CD1c-positive myeloid dendritic cell (primary cell): ENCODE measurements around the gene ARID2.

ENCODE experiments used
- DNase-seq: peaks from one replicate; pipeline ENCODE4 v3.0.0-alpha.2; 2016; ENCODE audit errors: extremely low spot score

Gene ARID2

DNA sequence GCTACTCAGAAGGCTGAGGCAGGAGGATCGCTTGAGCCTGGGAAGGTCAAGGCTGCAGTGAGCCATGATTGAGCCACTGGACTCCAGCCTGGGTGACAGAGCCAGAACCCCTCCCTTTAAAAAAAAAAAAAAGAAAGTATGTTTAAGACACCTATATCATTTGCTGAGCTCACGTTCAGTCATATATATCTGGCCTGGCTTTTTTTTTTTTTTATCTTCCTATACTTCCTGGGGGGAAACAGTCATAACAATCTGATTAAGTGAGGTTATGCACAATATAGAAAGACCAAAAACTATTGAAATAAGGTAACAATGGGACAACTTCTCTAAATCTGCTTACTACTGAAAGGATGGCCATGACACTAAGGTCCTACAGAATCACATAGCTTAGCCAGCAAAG lies 9.4 kb upstream of the ARID2 start:
- no peak for DNase-seq

- DNase-seq, result no peak
Observed at GRCh38 chr12:45721369-45721768, 8.1 kb upstream of the ARID2 start.

GRCh38 chr12:45721954-45722353 lies 7.6 kb upstream of the ARID2 start:
- no peak for DNase-seq

DNA sequence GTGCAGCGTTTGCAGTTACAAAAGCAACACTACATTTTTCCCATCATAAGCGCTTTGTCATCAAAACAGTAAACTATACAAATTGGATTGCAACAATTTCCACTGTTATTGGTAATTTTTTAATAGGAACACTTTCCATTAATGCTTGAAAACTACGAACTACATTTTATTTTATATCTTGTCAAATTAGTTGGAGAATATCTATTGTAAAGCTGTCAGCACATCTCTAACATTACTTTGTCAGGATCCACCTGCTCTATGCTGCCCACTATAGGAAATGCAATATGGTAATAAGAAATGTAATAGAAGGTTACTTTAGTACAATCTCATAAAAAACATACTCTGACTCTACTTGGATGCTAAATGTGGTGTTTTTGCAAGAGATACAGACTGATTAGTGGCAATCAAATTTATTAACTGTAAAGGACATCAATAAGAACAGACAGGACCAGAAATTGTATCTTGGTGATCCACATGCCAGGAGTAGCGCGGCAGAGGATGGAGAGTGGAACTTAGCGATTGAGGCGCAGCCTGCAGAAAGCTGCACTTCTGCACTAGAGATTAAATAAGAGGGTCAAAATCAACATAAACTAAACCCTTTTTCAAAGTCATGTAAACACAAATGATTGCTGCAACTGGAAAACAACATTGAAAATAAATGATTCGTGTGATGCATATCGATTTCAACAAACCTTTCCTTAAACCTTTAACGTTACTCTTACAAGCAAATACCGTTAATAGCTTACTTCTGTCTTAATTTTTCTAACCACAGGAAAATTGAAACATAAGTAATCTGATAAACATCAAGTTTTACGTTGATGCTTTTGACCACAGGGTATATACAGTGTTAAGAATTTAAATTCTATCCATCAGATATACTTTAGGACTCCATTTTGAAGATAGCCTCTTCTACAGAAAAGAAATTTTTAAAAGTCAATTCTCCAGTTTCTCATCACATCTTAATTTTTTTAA lies 3.6 kb upstream of the ARID2 start:
- peak; percentile 60 for DNase-seq

- DNase-seq, result no peak
Observed at GRCh38 chr12:45726603-45727300, 2.8 kb upstream of the ARID2 start.

DNA sequence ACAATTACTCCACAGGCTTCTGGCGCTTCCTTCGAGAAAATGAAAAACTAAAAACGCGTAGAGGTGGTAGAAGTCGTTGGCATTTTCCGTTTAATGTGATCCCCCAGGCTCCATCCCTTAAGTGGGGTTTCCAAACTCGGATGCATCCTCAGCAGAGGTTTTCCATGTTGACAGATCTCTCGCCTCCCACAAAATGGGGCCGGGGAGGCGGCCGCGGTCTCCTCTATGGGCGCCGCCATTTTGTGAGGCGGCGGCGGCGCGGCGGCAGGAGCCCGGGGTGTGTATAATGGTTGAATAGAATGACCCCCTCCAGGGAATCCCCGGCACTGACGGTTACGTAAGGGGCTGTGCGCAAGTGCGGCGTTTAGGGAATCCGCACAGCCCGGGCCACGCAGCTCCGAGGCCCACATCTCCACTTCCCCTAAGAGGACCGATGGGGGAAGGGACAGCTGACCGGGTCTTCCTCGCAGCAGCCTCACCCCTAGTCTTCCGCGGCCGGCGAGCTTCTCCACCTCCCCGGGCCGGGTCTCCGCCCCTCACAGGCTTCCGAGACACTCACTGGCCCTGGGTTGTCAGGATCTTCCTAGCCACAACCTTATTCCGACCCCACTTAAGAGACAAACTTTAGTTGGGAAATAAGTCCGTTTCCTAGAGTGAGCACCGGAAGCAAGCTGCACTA lies 2.1 kb upstream of the ARID2 start:
- peak; percentile 97 for DNase-seq

DNA sequence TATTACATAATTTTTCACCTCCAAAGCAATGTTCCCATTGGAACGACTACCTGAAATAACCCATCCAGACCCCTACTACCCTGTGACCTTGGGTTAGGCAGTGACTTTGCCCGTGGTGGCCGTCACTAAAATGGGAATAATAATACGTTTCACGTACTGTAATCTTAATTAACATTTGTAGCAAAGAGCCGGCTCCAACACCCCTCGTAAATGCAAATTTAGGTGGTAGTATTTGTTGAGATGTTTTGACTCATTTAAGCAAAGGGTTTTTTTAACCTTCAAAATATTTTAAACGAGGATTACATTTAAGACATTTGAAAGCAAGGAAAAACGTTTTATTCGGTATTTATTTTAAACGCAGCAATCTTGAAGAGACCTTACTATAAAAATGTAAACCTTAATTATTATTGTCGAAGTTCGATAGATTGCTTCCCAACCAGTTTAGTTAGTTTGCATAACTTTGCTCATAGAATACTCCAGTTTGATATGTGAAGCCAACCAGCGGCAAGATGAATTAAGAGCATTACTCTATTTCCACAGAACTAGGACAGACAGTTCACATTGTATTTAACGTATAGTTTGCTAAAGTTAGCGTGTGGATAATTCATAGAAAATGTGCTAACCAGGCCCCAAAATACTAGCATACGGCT lies 1.4 kb upstream of the ARID2 start:
- DNase-seq, result no peak

GRCh38 chr12:45728630-45729232 lies 775 bp upstream of the ARID2 start:
- DNase-seq, result peak; percentile 97

DNA sequence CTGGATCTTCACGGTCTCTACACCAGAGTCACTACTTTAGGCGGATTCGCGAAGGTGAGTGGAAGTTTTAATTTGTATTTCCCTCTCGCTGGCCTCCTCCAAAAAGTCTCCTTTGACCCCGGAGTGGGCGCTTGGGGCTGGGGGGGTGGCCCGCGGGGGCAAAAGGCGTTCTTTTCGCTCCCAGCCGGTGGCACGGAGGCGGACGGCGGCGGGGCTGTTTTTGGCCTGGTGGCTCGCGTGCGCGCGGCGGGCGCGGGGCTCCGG lies 510 bp downstream of the ARID2 start:
- DNase-seq, result no peak

- DNase-seq, result peak; percentile 48
Observed at GRCh38 chr12:45730348-45731189, 1.1 kb downstream of the ARID2 start.

DNA sequence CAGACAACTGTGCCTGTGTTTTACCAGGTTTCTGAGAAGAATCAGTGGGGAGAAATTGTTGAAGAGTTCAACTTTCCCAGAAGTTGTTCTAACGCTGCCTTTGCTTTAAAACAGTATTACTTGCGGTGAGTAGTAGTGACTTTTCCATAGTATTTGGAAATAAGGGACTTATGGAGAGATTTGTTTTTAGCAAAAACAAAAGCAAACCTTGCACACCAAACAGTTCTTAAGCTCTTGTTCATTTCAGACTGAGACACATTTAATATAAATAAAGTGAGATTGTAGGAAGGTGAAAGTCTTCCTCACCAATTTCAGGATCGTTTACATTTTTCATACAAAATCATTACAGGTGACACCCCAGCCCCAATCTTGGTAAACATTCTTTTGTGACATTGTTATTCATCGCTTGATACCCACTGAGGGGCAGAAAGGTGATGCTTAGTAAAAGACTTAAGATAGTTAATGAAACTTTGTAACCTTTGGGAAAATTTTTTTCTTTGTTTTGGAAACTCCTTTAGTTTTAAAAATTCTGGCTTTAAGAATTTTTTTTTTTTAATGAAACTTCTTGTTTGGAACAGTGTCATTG lies 1.8 kb downstream of the ARID2 start:
- DNase-seq, result no peak

DNA sequence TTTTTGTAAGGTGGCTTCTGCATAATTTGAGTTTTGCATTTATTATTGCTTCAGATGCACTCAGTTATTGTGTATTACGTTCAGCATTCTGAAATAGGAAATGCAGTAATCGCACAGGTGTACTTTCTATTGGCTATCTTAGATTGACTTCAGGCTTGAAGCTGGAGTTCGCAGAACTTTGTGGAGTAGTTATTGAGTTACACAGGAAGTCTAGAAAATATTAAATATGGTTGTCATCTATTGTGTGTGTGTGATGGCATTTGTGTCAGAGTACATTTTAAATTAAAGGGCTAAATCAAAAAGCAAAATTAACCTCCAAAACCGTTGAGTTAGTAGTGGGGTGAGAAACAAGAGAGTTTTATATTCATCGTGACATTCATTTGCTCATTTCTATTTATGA lies 2.7 kb downstream of the ARID2 start:
- DNase-seq, result peak; percentile 20

DNA sequence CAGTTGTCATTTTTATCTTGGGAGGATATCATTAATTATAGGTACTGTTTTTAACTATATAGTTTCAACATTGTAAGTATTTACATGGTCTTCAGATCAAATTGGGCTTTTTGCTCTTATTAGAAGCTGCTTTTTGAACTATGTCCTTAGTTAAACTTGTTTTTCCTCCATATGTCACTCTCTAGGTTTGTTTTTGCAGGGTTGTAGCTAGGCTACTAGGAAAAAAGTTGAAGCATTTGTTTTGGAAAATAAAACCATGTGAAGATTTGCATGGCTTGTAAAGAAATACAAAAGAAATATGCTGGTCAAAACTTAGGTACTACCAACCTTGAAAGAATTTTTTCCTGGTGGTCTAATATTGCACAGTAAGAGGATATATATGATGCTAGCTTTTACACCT lies 3.4 kb downstream of the ARID2 start:
- DNase-seq, result no peak

DNA sequence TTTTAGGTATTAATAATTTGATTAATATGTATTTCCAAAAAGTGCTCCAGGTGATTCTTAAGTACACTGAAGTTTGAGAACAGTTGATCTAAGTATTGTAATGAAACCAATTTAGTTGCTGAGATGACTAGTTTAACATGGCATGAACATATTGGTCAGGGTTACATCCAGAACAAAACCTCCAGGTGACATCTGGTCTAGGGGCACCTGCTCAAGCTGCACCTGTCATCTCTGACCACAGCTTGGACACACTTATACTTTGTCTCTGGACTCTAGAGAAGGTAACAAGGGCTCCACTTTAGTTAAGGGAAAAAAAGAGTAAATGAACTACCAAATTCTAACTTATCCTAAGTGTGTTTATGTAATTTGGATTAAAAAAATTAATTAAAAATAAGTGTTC lies 8.1 kb downstream of the ARID2 start:
- no peak for DNase-seq

DNA sequence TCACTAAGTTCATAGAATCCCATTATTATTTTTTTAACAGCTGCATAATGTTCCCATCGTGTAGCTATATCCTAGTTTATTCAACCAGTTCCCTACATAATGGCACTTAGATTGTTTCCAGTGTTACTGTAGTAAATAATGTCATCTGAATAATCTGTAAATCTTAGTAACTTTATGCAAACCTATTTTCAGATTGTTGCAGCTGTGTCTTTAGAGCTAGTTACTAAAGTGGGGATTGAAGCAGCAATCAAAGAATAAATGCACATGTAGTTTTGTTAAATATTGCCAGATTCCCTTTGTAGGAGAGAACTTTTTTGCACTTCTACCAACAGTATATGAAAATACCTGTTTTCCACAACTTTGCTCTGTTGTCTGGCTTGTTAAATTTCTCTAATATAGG lies 13.1 kb downstream of the ARID2 start:
- no peak for DNase-seq

DNA sequence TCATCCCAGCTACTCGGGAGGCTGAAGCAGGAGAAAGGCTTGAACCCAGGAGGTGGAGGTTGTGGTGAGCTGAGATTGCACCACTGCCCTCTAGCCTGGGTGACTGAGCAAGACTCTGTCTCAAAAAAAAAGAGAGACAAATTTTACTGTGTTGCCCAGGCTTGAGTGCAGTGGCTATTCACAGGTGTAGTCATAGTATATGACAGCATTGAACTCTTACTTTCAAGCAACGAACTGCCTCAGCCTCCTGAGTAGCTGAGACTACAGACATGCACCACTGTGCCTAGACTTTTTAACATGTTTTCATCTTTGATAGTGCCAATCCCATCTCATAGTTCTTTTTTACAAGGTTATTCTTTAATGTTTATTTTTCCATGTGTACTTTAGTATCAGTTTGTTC lies 13.7 kb downstream of the ARID2 start:
- no peak for DNase-seq

DNA sequence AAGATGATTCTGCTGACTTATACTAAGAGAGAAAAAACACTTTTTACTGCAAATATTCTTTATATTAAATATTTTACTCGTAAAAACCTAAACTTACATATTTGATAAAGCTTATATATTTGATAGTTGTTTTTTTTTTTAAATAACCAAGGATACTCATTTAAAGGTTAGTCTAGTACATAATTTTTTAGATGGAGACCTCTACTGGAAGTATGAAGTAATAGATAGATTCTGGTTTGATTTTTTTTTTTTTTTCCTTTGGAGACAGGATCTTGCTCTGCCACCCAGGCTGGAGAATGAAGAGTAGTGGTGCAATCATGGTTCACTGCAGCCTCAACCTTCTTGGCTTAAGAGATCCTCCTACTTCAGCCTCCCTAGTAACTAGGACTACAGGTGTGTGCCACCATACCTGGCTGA lies 16.4 kb downstream of the ARID2 start:
- peak; percentile 45 for DNase-seq

- DNase-seq, result no peak
Observed at GRCh38 chr12:45756666-45757065, 27.2 kb downstream of the ARID2 start.

DNA sequence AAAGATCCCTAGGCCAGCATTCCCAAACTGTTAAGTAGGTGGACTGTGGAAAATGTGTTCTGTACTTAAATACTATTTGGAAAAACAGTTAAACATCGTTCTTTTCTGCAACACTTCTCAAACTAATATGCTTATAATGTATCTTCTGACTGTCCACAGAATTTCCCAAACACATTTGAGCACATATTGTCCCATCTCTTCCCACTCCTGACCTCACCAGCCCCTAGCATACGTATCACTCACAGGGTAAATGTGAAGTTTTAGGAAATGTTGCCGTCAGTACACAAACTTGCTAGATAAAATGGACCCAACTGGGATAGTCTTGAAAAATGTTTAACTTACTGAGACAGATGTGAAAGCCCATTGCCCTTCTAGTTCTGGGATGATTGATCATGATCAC lies 27.7 kb downstream of the ARID2 start:
- no peak for DNase-seq

- DNase-seq, result no peak
Observed at GRCh38 chr12:45760333-45760732, 30.8 kb downstream of the ARID2 start.
